Tongue (tissue), 2 donors: ENCODE measurements around the gene ABCD2. TPM values are rescaled to one million over a fixed set of nuclear protein-coding genes. Genes with fewer than 3 reads are reported as not detected.
"Not testable (repeated sequence)": the region's sequence is repeated elsewhere in the genome, so short reads cannot be mapped to it uniquely, and the experiment has no call there.

Source experiments
- DNase-seq: peaks from one replicate; pipeline ENCODE4 v3.0.0-alpha.2; 2015
- total RNA-seq: library from RNA; depleted of rRNA; stranded (reverse); fragments of >200 nt; gene quantifications from one replicate; pipeline ENCODE4 v1.2.3, GENCODE V29; 2014

Gene ABCD2
- 0.21 TPM for total RNA-seq

DNA sequence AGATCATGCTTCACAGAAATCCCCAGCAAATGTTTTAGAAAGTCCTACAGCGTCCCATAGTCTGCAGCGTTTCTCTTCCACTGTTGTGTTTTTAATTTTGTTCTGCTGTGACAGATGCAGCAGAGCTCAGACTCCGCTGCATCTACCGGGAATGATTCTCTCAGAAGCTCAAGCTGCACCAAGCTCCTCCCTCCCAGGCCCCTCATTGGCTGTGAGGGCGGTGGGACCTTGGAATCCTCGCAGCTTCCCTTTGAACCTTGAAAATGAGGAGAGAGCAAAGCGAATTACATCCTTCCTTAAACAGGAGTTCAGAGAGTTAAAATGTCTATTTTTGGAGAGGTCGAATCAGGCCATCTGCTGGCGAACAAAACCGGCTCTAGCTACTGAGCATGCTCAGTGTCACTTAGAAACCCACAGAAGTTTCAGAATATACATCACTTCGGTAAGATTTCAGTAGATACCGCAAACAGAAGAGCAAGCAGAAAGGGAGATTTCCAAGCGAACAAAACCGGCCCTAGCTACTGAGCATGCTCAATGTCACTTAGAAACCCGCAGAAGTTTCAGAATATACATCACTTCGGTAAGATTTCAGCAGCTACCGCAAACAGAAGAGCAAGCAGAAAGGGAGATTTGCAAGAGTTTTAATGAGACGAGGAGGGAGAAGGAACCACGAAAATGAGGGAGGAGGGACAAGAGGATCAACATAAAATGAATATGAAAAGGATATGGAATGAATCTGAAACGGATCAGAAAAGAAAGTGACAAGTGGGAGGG, at the start of gene ABCD2:
Gene ABCD2 (minus strand): TSS at position 144 of the 774 bp plus-strand sequence. CDS start 188 bp downstream, outside the sequence.
- peak; percentile 92 for DNase-seq

GRCh38 chr12:39660101-39660500, 40.5 kb upstream of the ABCD2 start:
- no peak for DNase-seq

GRCh38 chr12:39647383-39647782, 27.8 kb upstream of the ABCD2 start:
- DNase-seq: no peak

GRCh38 chr12:39646963-39647362, 27.4 kb upstream of the ABCD2 start:
- DNase-seq: no peak

- DNase-seq: no peak
Observed at GRCh38 chr12:39643052-39643451, 23.4 kb upstream of the ABCD2 start.

- DNase-seq: no peak
Observed at GRCh38 chr12:39638840-39639239, 19.2 kb upstream of the ABCD2 start.

DNA sequence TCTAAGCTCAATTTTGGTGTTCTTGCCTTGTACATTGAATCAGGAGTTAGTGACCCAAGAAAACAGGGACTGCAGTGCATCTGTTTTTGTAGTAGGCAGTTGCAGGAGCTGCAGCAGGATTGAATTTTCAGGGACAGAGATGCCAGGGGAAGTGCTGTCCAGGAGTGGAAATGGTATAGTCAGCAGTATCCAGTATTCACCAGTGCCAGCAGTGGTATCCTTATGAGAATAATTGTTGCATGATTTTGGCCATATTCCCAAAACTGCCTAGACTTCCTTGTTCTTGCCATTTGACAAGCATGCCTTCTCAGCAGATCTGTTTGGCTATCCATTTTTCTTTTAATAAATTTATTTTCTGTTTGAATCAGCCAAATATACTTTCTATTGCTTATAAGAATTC, 18.6 kb upstream of the ABCD2 start:
- no peak for DNase-seq

GRCh38 chr12:39632670-39633069, 13.1 kb upstream of the ABCD2 start:
- DNase-seq: no peak

GRCh38 chr12:39628836-39629235, 9.2 kb upstream of the ABCD2 start:
- DNase-seq: no peak

GRCh38 chr12:39627914-39628313, 8.3 kb upstream of the ABCD2 start:
- no peak for DNase-seq

- no peak for DNase-seq
Observed at GRCh38 chr12:39626033-39626814, 6.6 kb upstream of the ABCD2 start.

DNA sequence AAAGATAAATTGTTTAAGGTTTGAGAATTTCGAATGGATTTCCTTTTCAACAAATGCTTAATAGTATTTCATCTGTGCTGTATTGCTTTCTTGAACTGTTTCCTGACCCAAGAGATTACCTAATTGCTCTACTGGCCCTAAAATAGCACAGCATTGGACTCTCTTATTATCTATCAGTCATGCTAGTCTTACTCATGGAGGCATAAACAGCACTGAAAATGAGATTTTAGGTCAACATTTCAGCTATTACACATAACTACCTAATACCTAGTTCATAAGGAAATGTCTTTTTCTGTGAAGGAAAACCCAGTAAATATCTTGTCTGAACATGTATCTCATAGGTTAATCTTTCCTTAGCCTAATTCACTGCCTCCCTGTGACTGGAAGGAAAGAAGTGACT, 4.3 kb upstream of the ABCD2 start:
- DNase-seq: no peak

DNA sequence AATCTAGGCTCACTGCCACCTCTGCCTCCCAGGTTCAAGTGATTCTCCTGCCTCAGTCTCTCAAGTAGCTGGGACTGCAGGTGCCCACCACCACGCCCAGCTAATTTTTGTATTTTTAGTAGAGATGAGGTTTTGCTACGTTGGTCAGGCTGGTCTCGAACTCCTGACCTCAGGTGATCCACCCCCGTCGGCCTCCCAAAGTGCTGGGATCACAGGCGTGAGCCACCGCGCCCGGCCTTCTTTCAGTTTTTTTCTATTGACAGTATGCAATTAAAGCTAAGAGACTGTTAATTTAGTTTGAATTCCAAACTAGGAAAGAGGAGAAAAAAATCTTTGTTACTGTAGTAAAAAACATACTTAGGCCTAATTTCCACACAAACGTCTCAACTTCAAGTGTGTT, 3.6 kb upstream of the ABCD2 start:
- DNase-seq: not testable (repeated sequence)

- DNase-seq: no peak
Observed at GRCh38 chr12:39622306-39622705, 2.7 kb upstream of the ABCD2 start.

- DNase-seq: no peak
Observed at GRCh38 chr12:39621670-39622069, 2.1 kb upstream of the ABCD2 start.

DNA sequence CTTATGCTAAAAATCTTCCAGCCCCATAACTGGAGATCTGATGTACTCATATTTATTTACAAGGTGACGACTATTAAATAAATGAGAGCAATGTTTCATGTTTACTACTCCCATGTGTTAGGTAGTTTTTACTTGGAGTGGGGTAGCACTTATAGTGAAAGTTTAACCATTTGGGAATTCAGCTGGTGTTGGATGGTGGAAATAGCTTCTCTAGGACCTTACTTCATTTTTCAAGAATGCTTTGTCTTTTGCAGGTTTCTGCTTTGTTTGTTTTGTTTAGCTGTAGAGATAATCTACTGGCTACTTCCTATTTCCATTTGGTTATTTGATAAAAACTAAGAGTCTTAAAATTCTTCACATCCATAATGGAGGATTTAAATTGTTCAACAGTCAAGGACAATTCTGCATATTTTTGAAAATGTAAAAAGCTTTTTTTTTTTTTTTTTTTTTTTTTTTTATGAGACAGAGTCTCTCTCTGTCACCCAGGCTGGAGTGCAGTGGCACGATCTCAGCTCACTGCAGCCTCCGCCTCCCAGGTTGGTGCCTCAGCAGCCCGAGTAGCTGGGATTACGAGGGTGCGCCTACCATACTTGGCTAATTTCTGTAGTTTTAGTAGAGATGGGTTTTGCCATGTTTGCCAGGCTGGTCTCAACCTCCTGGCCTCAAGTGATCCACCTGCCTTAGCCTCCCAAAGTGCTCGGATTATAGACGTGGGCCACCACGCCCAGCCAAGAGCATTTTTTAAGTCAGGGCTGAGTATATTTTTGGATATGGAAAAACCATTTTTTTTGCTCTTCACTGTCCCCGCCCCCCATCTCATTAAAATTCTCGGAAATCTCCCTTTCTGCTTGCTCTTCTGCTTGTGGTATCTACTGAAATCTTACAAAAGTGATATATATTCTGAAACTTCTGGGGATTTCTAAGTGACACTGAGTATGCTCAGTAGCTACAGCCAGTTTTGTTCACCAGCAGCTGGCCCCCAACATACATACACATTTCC, 1.4 kb upstream of the ABCD2 start:
- no peak for DNase-seq

DNA sequence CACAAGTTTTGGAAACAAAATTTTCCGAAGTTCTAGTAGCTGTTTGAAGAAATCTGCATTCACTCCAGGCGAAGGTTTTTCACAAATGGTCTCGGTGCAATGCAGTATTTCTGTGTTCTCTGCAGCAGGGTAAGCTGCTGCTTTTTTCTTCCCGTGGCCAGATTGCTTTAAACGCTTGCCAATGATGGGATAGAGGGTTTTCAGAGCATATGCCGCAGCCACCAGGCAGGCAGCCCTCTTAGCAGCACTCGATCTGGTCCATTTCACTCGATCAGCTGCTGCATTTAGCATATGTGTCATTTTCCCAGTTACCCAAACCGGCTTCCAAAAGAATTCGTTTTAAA, 315 bp downstream of the ABCD2 start:
- no peak for DNase-seq

GRCh38 chr12:39618701-39619100, 902 bp downstream of the ABCD2 start:
- DNase-seq: no peak

DNA sequence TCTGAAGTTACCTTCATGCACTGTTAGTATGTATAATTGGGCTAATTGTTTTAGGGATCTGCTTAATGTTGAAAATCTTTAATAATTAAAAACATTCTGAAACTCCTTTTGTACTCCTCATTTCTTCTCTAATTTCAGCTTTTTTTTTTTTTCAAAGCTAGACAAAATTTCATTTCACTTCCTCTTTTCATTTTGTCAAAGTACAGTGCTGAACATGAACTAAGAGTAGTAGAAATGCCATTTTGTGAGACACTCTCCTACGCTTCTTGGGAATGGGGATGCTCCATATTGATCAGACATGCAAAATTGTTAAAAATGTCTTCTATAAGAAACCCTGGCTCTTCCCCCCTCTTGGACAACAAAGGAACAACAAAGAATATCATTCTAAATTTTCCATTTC, 1.7 kb downstream of the ABCD2 start:
- no peak for DNase-seq

DNA sequence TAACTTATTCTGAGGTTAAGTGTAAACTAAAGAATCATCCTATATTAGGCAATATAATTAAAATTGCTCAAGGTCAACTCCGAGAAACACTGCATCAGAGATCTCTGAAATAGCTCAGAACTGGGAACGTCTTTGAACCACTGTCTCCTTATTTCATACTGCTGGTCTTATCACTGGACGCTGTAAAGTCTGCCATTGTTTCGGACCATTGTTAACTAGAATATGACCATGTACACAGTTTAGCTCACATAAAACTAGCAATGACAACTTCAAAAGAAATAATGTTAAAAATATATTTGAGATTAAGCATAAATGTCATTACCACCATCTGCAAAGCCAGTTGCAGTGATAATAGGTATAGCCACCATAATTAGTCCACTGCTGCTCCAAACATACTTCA, 2.9 kb downstream of the ABCD2 start:
- DNase-seq: no peak

- DNase-seq: no peak
Observed at GRCh38 chr12:39616251-39616650, 3.4 kb downstream of the ABCD2 start.

DNA sequence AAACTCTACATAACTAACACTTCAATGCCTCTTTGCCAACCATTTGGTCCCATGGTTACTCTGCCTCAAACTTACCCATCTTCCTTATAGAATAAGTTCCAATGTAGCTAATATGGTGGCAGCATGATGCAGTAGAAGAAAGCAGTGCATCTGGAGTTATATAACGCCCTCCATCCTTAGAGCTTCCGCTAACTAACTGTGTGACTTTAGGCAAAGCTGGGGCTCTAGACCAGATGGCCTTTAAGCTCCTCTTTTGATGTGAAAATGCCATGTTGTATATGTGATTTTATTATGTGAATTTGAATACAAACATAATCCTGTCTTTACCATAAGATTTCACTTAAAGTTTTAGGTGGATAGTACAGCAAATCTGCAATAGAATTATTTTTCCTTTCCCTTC, 6.1 kb downstream of the ABCD2 start:
- DNase-seq: no peak

DNA sequence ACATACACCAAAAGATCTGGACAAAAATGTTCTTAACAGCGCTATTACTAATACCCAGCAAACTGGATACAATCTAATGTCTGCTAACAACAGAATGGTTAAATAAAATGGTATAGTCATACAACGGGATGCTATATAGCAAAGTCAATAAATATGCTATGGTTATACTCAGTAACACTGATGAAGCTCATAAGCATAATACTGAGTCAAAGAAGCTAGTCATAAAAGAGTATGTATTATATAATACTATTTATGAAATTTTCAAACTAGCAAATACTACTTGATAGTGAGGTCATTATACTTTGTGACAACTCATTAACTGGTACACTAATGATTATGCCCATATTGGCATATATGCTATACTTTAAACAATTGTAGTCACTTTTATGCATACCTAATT, 7.4 kb downstream of the ABCD2 start:
- DNase-seq: no peak
